Type B pancreatic cell (in vitro differentiated cells): Measurements from ENCODE around the gene C1orf167. TPM values are rescaled to one million over a fixed set of nuclear protein-coding genes. Genes with fewer than 3 reads are reported as not detected.

Experiments used
- DNase-seq: peaks from one replicate; pipeline ENCODE4 v3.0.0; 2021; ENCODE audit warnings: mixed read lengths; ENCODE audit not compliant: unreplicated experiment; ENCODE audit errors: extremely low spot score
- H3K27ac Mint-ChIP-seq: 2 replicates; pipeline ENCODE4 v1.8.0; 2021; ENCODE audit warnings: mild to moderate bottlenecking, mixed read lengths
- H3K27me3 Mint-ChIP-seq: 2 replicates; pipeline ENCODE4 v1.8.0; 2021; ENCODE audit warnings: mixed read lengths
- H3K36me3 Mint-ChIP-seq: 2 replicates; pipeline ENCODE4 v1.8.0; 2021; ENCODE audit warnings: mixed read lengths
- H3K4me1 Mint-ChIP-seq: one replicate; pipeline ENCODE4 v1.8.0; 2021; ENCODE audit warnings: mixed read lengths; ENCODE audit not compliant: unreplicated experiment
- H3K4me3 Mint-ChIP-seq: 2 replicates; pipeline ENCODE4 v1.8.0; 2021; ENCODE audit warnings: mild to moderate bottlenecking, mixed read lengths
- H3K9me3 Mint-ChIP-seq: 2 replicates; pipeline ENCODE4 v1.8.0; 2021; ENCODE audit warnings: mixed read lengths
- total RNA-seq: library from RNA; stranded (reverse); gene quantifications from 2 replicates; pipeline ENCODE4 v1.2.1, GENCODE V29; 2021; ENCODE audit warnings: low replicate concordance
- TF ChIP-seq, protein P1 (sequence below): fragments of 200-600 bp; sonication (generic); conservative IDR thresholded peaks from 2 replicates; pipeline ENCODE4 v1.5.0; 2021; ENCODE audit warnings: antibody characterized with exemption, mild to moderate bottlenecking

The C1orf167 gene
- total RNA-seq, 1 donor from 2014 or later, result not detected

DNA sequence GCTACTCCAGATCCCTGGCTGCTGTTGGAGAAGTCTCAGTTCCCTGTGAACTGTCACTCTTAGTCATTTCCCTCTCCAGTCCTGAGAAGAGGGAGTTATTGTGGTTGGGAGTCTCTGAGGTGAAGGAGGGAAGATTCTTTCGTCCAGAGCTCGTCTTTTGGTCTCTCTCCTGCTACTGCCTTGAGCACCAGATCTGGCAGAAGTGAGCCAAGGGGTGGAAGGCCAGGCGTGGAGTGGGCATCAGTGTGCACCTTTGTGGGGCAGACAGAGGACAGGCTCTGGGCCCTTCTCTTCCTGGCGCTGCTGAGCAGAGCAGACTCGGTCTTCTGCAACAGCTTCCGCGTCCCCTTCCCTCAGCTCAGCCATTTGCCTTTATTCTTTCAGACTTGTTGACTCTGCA lies 63.1 kb downstream of the C1orf167 start:
- H3K27me3 Mint-ChIP-seq, result no peaks in the 10 kb centered on the region
- no peak for DNase-seq

DNA sequence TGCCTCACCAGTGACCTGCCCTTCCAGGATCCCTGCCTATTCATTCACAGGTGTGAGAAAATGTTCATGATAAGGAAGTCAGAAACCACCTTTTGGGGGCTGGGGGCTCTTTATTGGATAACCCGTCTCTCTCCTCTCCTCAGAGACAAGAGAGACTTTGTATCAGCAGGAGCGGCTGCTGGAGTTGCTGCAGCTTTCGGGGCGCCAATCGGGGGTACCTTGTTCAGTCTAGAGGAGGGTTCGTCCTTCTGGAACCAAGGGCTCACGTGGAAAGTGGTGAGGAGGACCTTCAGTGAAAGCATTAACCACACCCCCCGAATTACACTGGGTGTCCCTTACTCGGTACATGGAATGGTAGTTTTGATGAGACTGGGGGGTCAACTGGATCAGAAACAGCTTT lies 65.0 kb downstream of the C1orf167 start:
- H3K4me3 Mint-ChIP-seq, result no peak overlapping the region
- TF ChIP-seq, protein P1, sequence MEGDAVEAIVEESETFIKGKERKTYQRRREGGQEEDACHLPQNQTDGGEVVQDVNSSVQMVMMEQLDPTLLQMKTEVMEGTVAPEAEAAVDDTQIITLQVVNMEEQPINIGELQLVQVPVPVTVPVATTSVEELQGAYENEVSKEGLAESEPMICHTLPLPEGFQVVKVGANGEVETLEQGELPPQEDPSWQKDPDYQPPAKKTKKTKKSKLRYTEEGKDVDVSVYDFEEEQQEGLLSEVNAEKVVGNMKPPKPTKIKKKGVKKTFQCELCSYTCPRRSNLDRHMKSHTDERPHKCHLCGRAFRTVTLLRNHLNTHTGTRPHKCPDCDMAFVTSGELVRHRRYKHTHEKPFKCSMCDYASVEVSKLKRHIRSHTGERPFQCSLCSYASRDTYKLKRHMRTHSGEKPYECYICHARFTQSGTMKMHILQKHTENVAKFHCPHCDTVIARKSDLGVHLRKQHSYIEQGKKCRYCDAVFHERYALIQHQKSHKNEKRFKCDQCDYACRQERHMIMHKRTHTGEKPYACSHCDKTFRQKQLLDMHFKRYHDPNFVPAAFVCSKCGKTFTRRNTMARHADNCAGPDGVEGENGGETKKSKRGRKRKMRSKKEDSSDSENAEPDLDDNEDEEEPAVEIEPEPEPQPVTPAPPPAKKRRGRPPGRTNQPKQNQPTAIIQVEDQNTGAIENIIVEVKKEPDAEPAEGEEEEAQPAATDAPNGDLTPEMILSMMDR, result no peak
- H3K9me3 Mint-ChIP-seq, result no peaks in the 10 kb centered on the region
- no peaks in the 10 kb centered on the region for H3K27me3 Mint-ChIP-seq
- no peak for DNase-seq
- H3K27ac Mint-ChIP-seq, result no peak overlapping the region
- no peaks in the 10 kb centered on the region for H3K36me3 Mint-ChIP-seq
- H3K4me1 Mint-ChIP-seq, result no peaks in the 10 kb centered on the region

More for the DNA sequence above, 63.1 kb downstream of the C1orf167 start:
- no peaks in the 10 kb centered on the region for H3K9me3 Mint-ChIP-seq
- H3K36me3 Mint-ChIP-seq, result no peaks in the 10 kb centered on the region
- TF ChIP-seq, protein P1, result no peak
- no peak overlapping the region for H3K27ac Mint-ChIP-seq
- H3K4me3 Mint-ChIP-seq, result no peak overlapping the region
- H3K4me1 Mint-ChIP-seq, result no peaks in the 10 kb centered on the region

DNA sequence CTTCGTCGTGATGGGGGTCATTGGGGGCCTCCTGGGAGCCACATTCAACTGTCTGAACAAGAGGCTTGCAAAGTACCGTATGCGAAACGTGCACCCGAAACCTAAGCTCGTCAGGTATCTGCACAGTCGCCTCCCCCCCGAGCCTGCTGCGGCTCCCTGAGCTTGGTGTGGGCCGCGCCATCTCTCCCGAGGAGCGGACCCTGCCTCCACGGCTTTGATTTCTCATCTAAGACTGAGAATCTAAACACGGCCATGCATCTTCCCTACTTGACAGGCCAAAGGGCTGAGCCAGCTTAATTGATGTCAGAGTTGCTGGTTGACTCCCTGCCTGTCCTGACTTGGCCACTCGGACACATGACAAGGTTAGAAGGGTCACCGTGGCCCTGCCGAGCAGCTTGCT lies 66.5 kb downstream of the C1orf167 start:
- DNase-seq, result no peak
- H3K27me3 Mint-ChIP-seq, result no peaks in the 10 kb centered on the region
- TF ChIP-seq, protein P1, result no peak
- no peak overlapping the region for H3K27ac Mint-ChIP-seq
- no peaks in the 10 kb centered on the region for H3K9me3 Mint-ChIP-seq
- H3K4me1 Mint-ChIP-seq, result no peaks in the 10 kb centered on the region
- peaks cover 4% of the 10 kb centered on the region for H3K36me3 Mint-ChIP-seq
- no peak overlapping the region for H3K4me3 Mint-ChIP-seq

DNA sequence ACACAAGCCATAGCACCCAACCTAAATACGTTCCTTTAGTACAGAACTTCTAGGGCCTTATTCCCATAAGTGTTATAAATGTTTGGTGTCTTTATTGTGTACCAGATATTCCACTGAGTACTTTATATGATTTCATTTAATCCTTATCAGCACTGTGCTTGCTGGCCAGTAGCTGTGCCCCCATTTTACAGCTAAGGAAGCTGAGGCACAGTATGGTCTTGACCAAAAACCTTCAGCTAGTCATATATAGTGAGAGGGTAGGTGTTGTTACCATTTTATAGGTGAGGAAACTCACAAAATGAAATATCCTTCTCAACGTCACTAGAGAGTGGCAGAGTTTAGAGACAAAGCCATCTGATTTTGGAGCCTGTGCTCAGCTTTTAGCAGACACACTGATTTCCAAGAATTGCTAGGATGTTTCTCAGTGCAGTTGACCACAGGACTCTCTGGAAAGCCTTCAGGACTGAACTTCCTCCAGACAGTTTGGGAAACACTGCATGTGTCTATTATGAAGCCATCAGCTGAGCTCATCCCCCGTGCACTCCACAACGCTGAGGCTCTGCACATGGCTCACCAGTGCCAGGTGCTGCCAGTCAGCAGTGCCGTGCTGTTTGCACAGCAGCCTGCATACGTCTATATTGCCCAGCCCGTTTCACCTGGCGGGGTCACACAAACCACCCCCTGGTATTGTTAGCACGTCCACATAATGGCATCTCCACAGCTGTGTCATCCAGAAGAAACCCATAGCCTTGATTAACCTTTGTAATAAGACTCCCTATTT lies 70.1 kb downstream of the C1orf167 start:
- no peaks in the 10 kb centered on the region for H3K27me3 Mint-ChIP-seq
- H3K4me3 Mint-ChIP-seq, result no peak overlapping the region
- TF ChIP-seq, protein P1, result no peak
- H3K27ac Mint-ChIP-seq, result no peak overlapping the region
- H3K9me3 Mint-ChIP-seq, result no peaks in the 10 kb centered on the region
- H3K36me3 Mint-ChIP-seq, result peaks cover 7% of the 10 kb centered on the region
- DNase-seq, result no peak
- H3K4me1 Mint-ChIP-seq, result no peaks in the 10 kb centered on the region

DNA sequence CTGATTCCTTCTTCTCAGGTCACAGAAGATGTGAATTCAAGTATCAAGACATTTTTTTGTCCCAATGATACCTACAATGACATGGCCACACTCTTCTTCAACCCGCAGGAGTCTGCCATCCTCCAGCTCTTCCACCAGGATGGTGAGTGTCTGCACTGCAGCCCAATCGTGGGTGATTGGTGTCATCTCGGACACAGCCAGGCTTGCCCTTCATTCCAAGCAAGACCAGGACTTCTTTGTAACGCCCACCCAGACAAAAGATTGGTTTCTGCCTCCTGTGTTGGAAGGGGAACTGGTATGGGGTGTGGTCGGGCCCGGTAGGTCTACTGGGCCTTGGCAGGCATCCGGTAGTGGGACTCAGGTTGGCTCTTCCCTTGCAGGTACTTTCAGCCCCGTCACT lies 71.5 kb downstream of the C1orf167 start:
- TF ChIP-seq, protein P1, result no peak
- no peak for DNase-seq
- no peak overlapping the region for H3K27ac Mint-ChIP-seq
- H3K4me1 Mint-ChIP-seq, result no peaks in the 10 kb centered on the region
- no peaks in the 10 kb centered on the region for H3K9me3 Mint-ChIP-seq
- H3K27me3 Mint-ChIP-seq, result no peaks in the 10 kb centered on the region
- H3K36me3 Mint-ChIP-seq, result peaks cover 9% of the 10 kb centered on the region
- H3K4me3 Mint-ChIP-seq, result no peak overlapping the region
